NCI-H524 (cell line): ENCODE data around the gene TSFM.

Experiments used
- DNase-seq, 2 experiments: peaks; one replicate each; lab custom pipeline; 2025; lab: John Stamatoyannopoulos, UW

The TSFM gene

DNA sequence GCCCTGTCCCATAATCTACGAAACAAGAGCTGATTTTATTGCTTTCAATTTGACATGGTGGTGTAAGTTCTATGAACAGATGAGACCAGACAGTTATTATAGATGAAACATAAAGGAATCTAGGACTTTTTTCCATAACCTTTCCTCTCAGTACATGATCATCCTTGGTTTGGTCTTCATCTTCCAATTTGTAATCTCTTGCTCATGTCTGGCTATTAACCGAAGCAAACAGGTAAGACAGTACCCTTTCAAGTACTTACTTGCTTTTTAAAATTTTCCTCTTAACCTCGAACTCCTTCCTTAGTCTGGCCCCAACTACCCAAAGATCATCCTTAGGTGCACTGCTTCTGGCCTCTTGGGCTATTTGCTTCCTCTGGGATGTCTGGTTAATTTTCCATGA, 36.6 kb upstream of the TSFM start:
- no peak for DNase-seq

DNA sequence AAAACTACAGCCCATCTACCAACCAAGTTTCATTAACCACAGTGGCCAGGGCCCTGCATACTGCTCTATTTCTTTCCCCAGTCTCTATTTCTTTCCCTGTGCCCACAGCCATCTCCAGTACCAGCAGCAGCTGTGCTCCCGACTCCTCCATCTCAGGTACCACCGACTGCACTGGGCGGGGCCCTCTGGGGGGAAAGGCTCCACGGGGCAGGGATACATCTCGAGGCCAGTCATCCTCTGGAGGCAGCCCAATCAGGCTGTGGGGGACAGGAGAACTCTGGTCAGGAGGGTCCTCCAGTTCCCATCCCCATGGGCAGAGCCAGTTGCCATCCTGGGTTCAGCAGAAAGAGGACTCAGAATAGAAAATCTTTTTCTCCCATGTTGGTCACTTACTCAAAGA, 33.5 kb upstream of the TSFM start:
- DNase-seq, result no peak

GRCh38 chr12:57750561-57751431, 31.8 kb upstream of the TSFM start:
- DNase-seq, result no peak

DNA sequence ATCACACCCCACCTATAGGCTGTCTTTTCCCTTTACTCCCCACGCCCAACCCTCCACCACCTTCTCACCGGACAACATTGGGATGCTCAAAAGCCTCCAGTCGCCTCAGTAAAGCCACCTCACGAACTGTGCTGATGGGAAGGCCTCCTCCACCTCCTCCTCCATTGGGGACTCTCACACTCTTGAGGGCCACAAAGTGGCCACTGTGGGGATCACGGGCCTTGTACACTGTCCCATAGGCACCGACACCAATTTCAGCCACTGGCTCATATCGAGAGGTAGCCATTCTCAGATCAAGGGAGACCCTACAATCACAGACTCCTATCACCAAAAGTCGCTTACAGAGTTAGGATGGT, 31.2 kb upstream of the TSFM start:
- DNase-seq, result peak in 1 of 2 experiments; percentile 46

DNA sequence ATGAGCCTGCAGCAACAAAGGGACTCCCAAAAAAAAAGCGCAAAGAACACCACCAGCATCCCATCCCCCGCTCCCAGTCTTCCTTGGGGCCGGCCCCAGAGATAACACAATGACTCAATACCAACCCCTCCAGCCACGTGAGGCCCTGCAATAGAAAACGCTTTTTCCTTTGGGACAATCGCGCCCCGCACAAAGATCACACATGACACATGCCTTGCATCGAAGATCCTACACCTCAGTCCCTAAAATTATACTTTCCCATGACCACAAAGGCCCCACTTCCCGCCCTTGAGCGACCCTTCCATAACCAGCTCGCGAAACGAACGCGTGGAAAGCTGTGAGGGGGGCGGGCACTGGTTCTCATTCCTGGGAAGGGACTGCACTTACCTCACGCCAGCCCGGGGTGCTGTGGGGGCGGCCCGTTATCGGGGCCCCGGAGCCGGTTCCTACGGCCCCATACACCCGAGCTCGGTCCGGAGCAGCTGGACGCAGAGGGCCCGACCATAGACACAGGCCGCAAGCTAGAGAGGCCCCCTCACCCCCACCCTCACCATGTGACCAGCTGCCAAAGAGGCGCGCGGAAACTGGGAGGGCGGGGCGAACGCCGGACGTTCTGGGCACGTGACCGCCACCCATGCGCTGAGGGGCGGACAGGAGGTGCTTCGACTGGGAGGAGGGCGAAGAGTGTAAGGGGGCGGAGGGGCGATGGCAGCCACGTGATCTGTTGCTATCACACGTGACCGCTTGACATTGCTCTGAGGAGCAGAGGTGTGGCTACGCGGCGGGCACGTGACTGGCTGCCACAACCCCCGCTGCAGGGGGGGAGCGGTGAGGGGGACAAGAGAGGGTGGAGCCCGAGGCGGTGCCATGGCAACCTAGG, 30.6 kb upstream of the TSFM start, which contains the start of gene CDK4:
Gene CDK4 (minus strand): TSS at position 523 of the 880 bp plus-strand sequence. CDS start 593 bp downstream, outside the sequence.
- DNase-seq, result peak; percentile 98 to 99

DNA sequence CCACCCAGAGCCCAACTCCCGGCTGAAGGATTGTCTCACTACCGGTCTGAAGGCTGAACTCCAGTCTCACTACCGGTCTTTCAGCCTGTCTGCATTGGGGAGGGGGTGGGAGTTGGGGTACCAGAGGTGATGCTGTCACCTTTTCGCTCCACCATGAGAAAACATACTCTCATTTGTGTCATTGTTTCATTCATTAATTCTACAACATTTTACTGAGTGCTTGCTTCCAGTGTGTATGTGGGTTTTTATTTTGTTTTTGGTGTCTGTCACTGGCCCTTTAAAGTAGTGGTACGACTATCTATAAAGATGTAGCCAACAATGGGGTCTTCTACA, 30.0 kb upstream of the TSFM start:
- no peak for DNase-seq

DNA sequence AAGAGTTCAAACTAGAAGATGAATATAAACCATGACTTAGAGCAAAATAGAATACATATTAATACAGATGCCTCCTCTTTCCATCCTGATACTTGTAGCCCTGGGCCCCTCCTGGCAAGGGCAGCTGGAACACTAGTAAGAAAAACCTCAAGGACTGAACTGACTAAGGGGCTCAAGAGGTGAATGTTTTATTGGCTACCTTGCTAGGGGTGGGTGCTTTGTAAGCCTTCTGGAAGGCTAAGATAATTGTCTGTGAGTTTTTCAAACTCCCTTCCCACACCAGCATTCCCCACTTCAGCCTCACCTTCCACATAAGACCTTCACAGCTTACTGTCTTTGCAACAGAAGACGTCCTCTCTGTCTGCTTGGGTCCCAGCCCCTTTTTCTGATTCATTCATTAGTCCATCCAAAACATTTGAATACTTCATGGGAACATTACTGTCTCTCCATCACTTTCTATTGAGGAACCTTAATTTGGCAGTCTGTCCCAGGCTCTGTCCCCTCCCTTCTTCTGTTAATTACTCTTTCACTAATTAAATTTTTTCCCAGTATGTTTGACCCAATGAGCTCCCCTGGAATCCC, 28.7 kb upstream of the TSFM start:
- peak in 1 of 2 experiments; percentile 24 for DNase-seq

- DNase-seq, result peak; percentile 63 to 74
Measured at GRCh38 chr12:57754411-57755193, 28.0 kb upstream of the TSFM start, which contains the start of gene MARCHF9. Gene MARCHF9, plus strand, starts transcription at chr12:57755103. Its CDS starts 426 bp downstream, at chr12:57755529.

DNA sequence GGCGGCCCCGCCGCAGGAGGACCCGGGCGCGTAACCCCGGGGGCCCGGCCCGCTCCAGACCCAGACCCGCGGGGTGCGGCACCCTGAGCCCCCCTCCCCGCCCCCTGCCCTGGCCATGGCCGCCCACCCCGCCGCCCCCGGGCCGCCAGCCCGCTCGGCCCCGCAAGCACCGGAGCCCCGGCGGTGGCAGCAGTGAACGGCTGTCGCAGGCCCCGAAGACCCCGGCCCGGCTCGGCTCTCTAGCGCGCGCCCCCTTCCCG, 27.5 kb upstream of the TSFM start:
- no peak for DNase-seq

DNA sequence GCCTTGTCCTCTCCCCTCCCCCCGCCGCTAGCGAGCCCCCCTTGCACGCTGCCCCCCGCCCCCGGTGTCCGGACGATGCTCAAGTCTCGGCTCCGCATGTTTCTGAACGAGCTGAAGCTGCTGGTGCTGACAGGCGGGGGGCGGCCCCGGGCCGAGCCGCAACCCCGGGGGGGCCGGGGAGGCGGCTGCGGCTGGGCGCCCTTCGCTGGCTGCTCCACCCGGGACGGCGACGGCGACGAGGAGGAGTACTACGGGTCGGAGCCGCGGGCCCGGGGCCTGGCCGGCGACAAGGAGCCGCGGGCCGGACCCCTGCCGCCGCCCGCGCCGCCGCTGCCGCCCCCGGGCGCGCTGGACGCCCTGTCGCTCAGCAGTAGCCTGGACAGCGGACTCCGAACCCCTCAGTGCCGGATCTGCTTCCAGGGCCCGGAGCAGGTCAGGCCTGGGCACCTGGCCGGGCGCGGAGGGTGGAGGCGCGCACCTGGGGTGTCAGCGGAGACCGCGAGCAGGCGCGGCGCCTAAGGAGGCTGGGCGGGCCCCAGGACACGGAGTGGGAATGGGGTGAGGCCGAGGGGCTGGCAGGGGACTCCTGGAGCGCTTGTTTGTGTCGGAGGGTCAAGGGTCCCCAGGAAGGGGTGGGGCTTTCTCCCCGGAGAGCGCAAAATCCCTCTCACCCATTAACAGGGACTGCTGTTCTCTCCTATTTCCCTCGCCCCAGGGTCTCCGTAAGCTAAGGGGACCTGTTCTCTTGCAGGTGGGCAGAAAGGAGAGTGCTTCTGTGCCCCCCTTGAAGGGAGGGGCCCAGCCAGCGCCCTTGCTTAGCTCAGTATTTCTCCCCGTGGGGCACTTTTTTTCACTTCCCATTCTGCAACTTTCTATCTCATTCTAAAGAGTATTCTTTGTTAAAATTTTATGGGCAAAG, 26.9 kb upstream of the TSFM start:
- peak in 1 of 2 experiments; percentile 22 for DNase-seq

DNA sequence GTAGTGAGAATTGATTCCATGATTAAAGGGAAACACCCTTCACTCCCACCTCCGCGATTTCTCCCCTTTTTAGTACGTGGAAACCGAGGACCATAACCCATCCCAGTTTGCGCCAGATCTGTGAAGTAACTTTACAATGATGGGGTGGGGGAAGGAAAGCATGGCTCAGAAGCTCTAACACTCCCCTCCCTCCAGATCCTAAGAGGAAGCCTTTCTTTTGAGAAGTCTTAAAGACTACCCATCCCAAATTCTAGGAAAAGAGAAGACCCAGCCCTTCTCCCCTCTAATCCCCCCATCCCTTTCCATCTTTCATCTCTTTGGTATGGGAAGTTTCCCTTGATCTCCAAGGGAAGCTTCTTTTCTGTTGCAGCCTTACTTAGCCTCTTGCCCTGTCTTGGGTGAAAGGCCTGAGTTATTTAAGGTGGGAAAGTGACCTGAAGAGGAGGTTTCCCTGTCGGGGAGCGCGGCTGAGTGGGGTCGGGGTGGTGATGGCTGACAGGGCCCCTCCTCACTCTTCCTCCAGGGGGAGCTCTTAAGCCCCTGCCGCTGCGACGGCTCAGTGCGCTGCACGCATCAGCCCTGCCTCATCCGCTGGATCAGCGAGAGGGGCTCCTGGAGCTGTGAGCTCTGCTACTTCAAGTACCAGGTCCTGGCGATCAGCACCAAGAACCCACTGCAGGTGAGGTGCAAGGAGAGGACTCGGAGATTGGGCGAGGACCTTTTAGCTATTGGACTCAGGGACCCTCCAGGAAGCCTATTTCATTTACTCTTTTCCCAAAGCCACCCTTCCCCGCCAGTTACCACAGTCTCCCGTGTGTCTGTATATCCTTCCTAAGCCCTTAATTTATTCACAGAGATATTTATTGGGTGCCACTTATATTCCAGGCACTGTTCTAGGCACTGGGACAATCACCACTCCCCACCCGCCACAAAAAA, 25.9 kb upstream of the TSFM start:
- DNase-seq, result peak in 1 of 2 experiments; percentile 33

GRCh38 chr12:57757771-57758170, 24.8 kb upstream of the TSFM start:
- no peak for DNase-seq

DNA sequence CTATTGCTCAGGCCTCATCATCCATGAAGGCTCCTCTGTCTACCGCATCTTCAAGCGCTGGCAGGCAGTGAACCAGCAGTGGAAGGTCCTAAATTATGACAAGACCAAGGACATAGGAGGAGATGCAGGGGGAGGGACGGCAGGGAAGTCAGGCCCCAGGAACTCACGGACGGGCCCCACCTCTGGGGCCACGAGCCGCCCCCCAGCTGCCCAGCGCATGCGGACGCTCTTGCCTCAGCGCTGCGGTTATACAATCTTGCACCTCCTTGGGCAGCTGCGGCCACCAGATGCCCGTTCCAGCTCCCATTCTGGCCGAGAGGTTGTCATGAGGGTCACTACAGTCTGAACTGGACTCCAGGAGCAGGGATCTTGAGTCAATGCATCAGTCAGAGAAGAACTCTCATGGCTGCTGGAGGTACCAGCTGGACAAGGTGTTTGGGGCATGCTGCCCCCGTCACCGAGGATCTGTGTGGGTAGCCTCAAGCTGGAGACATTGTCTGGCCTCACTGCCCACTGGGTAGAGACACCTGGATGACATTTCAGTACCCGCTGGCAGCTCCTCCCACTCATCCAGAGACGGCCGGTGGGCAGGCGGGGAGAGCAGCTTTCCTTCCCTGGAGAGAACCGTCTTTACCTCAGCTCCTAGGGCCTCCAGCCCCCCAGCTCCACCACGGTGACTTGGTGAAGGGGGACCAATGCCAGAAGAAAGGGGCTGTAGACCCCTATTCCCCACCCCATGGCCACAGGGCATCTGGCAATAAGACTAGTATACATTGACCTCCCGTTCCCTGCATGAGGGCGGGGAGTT, 23.8 kb upstream of the TSFM start:
- DNase-seq, result no peak

- DNase-seq, result peak in 1 of 2 experiments; percentile 40
Measured at GRCh38 chr12:57759360-57759980, 23.1 kb upstream of the TSFM start.

GRCh38 chr12:57760347-57760982, 22.1 kb upstream of the TSFM start:
- DNase-seq, result no peak

- no peak for DNase-seq
Measured at GRCh38 chr12:57761391-57761998, 21.1 kb upstream of the TSFM start.

GRCh38 chr12:57762463-57762862, 20.1 kb upstream of the TSFM start:
- DNase-seq, result peak in 1 of 2 experiments; percentile 19
